Amniotic stem cell (primary cell): Measurements from ENCODE around the gene WRAP73.

Source experiments
- DNase-seq: peaks from one replicate; lab custom pipeline; 2025; lab: John Stamatoyannopoulos, UW

WRAP73 gene, protein sequence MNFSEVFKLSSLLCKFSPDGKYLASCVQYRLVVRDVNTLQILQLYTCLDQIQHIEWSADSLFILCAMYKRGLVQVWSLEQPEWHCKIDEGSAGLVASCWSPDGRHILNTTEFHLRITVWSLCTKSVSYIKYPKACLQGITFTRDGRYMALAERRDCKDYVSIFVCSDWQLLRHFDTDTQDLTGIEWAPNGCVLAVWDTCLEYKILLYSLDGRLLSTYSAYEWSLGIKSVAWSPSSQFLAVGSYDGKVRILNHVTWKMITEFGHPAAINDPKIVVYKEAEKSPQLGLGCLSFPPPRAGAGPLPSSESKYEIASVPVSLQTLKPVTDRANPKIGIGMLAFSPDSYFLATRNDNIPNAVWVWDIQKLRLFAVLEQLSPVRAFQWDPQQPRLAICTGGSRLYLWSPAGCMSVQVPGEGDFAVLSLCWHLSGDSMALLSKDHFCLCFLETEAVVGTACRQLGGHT

DNA sequence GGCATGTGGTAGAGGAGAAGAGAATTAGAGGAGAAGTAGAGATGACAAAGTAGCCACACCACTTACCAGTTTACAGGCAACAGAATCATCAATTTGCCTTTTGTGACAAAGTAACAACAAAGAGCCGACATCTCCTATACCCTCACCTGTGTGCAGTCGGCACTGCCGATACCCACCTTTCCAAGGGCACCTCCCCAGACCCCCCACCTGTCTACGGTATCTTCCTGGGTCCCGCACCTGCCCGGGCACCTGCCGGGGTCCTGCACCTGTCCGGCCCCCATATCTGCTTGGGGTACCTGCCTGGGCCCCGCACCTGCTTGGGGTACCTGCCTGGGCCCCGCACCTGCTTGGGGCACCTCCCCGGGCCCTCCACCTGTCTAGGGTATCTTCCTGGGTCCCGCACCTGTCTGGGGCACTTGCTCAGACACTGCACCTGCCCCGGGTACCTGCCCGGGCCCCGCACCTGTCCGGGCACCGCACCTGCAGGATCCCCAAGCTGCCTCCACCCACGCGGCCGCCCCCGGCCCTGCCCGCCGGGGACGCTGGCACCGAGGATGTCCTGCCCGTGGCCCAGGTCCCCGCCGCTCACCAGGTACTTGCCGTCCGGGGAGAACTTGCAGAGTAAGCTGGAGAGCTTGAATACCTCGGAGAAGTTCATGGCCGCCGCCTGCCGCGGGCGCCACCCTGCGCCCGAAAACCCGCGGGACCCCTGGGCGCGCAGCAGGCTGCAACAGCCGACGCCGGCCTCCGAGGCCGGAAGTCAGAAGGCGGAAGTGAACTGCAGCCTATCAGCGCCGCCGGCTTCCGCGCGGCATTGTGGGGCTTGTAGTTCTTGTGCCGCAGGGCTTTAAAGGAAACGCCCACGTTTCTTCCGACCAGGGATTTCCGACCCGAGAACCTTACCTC is at the start of gene WRAP73:
TSS of gene WRAP73 (minus strand) at position 762 of the 906 bp plus-strand sequence. CDS start at position 658, 104 bp downstream.
- peak; percentile 70 for DNase-seq

DNA sequence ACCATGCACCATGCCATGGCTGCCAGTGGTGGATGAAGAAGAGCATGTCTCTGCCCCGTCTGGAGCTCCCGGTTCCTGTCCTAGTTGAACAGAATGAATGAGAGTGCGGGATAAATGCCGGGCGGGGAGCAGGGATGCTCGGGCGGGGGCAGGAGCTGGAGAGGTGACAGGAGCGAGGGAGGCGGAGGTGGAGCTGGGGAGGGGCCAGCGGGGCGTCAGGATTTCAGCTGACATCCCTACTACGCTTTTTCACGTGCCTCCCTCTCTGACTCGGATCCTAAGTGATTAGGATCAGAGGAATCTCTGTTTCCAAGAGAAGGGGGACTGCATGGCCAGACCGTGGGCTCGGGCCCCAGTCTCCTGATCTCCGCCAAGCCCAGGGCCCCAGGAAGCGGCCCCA is 49.7 kb upstream of the WRAP73 start:
- DNase-seq, result no peak

DNA sequence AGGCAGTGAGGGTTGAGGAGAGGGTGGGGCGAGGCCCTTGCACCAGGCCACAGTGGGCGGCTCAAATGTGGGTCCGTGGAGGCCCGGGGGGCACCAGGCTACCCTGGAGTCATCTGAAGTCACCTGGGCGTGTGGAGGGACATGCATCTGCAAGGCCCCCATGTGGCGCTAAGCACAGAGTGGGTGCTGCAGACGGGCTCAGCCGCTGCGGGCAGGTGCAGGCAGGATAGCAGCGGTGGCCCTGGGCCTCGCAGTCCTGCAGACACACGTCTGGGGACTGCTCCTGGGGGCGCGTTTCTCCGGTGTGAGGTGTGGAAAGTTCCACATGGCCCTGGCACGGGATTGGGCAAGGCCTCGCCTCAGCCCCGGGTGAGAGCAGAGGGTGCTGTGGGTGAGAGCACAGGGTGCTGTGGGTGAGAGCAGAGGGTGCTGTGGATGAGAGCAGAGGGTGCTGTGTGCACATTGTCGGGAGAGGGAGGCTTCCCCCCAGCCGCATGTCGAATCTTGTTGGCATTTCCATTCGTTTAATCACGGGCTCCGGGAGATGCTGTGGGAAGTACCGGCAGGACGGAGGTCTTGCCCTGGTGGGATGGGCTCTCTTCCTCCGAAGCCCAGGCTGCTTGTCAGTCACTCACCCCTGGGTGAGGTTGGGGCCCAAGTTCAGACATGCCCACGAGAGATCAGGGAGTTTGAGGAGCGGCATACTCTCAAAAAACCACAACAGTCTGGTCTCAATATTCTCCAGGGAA is 48.9 kb upstream of the WRAP73 start:
- no peak for DNase-seq

DNA sequence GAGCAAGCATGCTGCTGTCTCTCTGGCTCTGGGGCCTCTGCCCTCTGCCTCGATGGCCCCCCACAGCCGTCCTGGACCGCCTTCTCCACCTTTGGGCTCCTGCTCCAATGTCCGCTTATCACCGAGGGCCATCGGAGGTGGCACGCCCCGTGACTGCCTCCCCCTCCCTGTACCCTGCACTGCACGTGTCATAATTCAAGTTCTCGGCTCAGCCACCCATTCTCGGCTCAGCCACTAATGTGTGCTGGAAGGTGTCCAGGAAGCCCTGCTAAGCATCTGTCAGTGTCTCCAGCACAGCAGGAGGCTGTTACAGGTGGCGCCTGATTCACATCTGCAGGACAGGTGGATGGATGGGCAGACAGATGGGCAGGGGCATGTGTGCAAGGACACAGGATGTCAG is 47.9 kb upstream of the WRAP73 start:
- no peak for DNase-seq

DNA sequence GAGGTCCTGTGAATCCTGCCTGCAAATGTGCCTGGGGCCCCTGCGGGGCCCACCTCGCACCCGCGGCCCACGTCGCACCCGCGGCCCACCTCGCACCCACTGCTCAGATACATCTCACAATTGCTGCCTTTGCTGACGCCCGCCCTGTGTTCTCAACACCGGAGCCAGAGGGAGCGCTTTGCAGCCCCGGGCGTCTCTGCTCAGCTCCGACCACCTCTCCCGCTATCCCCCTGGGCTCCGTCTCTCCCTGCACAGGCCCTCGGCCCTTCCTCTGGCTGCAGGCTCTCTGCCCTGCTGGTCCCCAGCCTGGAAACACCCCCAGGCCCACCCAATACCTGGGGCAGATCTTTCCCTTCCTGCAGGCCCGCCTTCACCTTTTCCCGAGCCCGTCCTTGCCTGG is 47.2 kb upstream of the WRAP73 start:
- DNase-seq, result no peak

DNA sequence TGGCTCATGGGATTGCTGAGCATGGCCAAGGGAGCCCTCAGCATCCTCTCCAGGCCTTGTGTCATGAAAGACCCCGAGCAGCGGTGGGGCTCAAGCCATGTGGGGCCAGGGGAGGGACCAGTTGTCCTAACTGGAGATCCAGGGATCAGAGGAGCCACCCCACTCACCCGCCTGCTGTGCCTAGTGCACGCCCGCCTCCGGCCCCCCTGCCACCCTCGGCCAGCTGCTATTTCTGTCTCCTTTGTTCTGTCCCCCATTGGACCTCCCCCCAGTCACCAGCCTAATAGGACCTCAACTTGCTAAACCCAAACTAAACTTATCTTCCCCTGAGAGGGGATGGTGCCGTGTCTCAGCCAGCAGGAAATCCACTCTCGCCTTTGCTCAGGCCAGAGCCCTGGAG is 46.8 kb upstream of the WRAP73 start:
- DNase-seq, result no peak

DNA sequence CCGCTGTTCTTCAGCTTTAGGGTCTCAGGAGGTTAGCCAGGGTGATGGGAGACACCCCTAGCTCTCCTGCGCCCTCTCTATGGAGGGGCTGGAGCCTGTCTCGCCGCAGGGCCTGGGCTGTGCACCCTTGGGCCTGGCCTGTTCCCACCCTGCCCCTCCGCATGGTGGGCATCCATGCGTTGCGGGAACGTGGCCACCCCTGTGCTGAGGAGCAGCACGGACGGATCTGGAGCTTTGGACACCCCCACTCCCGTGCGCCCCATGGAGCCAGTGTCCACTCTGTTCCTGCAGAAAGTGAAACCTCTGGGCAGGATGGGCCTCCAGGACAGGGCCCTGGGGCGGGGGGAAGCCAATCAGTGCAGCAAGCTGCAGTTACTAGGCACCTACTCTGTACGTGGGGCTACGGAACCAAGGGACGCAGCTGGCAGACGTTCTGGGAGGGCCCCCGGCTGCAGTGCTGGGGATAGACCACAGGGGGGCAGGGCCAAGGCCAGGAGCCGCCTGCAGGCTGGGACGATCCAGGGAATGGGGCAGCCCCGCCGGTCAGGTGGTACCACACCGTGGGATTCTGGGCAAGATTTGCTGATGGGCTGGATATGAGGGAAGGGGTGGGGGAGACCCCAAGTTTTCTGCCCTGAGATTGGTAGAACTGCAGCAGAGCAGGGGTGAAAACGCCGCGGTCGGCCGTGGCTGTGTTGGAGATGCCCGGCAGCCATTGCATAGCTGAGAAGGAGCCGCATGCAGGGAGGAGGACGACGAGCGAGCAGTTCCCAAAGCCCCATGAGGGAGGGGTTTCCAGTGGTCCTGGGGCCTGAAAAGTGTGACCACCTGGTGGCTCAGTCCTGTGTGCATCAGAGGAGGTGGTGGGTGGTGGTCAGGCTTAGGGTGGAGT is 45.7 kb upstream of the WRAP73 start:
- no peak for DNase-seq

DNA sequence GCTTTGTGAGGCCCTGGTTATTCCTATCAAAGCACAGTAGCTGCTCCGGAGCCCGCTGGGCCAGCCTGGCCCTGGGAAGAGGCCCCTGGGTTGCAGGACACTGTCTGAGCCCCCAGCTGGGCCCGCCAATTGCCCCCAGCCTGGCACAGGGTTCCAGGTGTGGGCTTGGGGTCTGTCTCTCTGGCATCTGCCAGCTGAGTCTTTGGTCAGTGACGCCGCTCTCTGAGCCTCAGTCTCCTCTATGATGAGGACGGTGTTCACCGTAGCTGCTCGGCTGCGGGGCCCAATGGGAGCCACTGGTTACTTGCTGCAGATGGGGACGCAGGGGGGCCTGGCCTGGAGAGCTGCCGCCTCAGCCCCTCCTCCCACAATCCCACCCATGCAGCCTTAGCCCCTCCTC is 43.4 kb upstream of the WRAP73 start:
- DNase-seq, result no peak

DNA sequence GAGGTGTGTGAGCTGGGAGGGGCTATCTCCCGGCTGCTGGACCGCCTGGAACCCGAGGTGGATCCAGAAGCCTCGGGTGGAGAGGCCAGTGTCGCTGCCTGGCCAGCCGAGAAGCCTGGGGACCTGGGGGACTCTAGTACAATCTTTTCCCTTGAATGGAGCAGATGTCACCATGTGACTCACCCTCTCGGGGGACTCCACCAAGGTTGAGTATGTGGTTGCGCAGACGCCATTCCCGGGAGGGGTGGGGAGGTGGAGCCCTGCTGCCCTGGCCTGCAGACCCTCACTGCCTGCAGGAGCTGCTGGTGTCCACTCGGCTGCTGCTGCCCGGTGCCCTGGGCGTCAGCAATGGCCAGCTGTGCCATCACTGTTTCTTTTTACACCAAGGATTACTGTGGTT is 42.7 kb upstream of the WRAP73 start:
- DNase-seq, result no peak

DNA sequence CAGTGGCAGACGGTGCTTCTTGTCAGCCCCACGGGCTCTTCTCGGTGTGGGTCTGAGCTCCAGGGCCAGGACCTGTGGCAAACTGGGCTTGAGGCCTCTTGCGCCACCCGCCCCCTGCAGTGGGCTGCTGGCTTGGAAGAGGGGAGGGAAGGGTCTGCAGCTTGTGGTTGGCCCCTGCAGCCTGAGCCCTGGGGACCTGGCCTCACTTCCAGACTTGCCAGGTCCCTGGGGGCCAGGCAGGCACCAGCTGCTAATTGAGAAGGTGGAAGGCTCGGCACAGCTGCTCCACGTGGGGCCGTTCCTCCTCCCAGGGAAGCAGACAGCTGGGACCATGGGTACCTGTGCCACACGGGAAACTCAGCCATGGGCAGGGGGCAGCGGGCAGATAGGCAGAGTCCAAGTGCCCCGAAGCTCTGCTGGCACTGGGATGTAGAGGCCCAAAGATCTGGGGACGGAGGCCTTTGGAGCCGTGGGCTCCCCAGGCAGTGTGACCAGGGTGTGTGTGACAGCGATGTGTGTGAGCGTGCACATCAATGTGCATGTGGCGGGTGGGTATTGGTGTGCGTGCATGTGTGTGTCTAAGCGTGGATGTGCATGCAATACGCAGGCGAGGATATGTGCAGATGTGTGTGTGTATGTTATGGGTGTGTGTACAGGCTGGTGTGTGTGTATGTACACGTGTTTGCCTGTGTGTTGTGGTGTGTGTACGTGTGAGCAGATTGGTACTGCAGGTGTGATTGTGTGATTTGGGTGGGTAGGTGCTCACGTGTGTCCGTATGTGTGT is 41.7 kb upstream of the WRAP73 start:
- DNase-seq, result no peak

DNA sequence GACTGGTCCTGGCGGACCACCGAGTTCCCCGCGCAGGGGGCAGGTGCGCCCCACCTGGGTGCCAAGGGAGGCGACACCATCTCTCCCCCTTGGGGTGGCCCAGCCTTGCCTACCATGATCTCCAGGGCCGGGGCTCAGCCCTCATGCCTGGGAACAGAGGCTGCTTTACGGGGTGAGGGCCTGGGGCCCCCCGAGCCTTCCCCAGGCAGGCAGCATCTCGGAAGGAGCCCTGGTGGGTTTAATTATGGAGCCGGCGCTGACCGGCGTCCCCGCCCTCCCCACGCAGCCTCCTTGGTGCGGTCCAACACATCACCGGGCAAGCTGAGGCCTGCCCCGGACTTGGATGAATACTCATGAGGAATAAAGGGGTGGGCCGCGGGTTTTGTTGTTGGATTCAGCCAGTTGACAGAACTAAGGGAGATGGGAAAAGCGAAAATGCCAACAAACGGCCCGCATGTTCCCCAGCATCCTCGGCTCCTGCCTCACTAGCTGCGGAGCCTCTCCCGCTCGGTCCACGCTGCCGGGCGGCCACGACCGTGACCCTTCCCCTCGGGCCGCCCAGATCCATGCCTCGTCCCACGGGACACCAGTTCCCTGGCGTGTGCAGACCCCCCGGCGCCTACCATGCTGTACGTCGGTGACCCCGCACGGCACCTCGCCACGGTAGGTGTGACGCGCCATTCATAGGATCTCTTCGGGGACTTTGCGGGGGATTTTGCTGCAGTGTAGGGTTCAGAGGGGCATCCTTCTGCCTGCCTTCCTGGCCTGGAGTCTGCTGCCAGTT is 40.6 kb upstream of the WRAP73 start:
- DNase-seq, result no peak

DNA sequence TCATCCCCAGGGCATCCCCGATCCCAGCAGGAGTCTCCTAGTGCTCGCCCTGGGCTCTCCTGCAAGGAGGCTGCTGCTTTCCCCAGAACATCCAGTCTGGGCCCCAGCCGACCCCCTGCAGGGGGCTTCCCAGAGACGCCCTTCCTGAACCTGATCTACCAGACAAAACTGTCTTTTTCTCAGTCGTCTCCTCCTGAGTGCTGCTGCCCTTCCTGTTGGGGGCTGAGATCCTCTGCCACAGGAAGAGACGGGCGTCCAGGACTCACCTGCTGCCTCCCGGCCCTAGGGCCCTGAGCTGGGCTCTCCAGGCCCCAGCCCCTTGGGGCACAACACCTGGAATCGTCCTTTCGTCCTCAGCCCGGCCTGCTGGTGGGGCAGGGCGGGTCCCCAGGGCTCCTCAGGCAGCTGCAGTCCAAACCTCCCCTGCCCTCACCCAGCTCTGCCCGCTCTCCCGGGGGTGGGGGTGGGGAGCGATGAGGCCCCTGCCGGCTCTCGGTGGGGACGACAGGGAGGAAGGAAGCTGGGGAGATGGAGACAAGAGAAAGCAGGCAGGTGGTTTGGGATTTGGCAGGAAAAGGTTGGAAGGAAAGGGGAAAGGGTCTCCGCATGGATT is 39.3 kb upstream of the WRAP73 start:
- DNase-seq, result no peak

DNA sequence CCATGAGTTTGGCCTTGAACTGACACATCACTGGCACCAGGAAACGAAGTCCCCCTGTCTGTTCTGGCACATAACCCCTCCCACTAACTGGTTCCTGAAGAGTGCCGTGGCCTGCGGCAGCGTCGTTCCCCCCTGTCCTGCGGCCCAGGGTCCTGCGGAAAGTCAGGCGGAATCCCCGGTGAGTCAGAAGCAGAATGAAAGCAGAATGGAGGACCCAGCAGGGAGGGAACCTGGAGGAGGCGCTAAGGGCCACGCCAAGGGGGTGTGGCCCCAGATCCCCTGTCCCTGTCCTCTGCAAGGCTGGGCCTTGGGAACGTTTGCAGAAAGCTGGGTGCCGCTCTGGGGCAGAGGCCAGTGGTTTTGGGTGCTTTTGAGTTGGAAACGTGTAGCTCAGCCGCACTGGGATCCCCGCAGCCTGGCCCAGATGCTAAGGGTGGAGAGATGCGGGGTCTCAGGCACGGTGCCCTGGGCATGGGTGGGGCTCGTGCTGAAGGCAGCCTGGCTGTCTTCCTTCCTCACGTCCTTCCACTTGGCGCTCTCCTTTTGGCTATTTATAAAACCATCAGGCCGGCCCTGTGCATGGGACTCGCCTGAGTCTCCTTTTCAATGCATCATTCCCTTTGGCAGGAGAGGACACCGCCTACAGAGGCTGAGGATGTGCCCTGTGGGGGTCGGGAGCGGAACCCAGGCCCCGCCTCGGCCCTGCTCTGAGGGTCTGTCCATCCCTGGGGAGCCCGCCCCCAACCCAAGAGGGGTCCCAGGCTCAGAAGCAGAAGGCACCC is 38.6 kb upstream of the WRAP73 start:
- DNase-seq, result no peak

DNA sequence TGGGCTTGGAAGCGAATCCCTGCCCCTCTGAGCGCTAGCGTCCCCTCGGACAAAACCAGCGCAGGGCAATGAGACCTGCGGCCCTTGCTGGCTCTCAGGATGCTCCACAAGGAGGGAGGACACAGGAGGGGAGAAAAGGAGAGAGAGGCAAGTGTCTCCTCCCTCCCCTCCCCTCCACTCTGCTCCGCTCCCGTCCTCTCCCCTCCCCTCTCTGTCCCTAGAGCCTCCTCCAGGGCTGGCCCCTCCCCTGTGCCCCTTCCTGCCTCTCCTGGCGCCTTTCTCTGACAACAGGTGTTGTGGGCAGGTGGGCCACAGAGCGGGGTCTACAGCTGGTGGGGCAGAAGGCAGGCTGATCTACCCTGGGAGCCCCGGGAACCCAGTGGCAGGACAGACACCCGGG is 37.6 kb upstream of the WRAP73 start:
- DNase-seq, result no peak

DNA sequence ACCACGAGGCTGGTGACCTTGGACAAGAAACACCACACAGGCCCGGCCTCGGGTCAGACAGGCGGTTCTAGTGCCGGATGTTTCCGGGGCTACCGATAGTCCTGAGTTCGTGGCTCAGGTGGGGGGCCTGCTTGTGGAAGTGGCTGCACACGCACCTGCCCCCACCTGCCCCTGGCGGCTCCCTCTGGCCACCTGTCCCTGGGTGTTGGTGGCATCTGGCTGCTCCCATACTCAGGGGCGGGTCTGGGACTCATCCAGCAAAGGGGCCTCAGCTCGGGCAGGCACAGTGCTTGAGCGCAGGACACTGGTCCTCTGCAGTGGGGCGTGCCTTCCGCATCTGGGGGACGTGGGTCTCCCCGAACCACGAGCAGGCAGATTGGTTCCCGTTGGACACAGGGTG is 36.0 kb upstream of the WRAP73 start:
- no peak for DNase-seq

DNA sequence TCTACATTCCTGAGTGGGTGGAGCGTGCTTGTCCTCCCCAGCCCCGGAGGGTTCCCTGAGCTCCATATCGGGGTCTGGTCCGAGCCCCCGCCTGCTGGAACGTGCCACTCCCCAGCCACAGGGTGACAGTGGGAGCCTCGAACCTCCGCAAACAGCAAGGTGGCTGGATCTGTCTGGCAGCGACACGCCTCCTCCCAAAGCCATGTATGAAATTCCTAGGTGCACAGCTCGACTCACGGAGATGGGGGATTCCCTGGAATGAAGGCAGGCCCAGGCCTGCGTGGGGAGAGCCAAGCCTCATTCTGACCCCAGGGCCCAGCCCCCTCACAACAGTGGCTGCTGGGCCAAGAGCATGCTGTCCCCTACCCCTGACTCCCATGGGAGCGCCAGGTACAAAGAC is 35.3 kb upstream of the WRAP73 start:
- DNase-seq, result no peak

DNA sequence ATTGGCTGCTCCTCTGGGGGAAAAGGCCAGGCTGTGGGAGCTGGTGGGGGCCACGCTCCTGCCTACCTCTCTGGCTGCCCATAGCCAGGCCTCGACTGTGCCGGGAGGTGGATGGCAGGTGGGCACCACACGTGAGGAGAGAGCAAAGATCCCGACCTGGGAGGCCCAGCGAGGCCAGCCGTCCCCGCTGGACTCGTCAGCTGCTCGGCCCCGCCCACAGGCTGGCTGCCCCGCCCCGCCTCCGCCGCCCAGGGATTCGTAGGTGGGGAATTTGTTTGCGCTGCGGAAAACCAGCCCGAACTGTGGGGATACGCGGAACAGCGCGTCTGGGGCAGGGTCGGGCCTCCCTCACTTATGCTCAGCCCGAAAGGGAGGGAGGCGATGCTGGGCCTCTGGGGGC is 34.1 kb upstream of the WRAP73 start:
- DNase-seq, result no peak

DNA sequence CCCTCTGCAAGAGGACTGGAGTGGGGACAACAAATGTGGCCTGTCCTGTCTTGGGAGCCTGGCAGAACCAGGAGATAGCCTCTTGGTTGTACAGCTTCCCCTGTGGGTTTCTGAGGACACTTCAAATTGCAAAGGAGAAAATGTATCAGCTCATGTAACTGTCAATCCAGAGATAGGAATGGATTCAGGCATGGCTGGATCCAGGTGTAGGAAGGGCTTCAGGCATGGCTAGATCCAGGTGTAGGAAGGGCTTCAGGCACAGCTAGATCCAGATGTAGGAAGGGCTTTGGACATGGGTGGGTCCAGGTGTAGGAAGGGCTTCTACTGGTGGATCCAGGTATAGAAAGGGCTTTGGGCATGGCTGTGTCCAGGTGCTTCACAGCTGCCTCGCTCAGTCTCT is 33.3 kb upstream of the WRAP73 start:
- DNase-seq, result no peak
